Measurements from ENCODE around the gene HLA-DQA2.

- TF ChIP-seq CTCF (IDR thresholded peaks at IDR 0.05) (no peak), EP300 (IDR thresholded peaks at IDR 0.05) (no peak), POLR2AphosphoS5 (IDR thresholded peaks at IDR 0.05) (no peak)
These were observed 37.8 kb upstream of the HLA-DQA2 start for GRCh38 chr6:32703347-32703746.
